Neural crest cell (in vitro differentiated cells): ENCODE data around the gene STAG1. TPM values are rescaled to one million over a fixed set of nuclear protein-coding genes. Genes with fewer than 3 reads are reported as not detected.
"Not testable (repeated sequence)": the region's sequence is repeated elsewhere in the genome, so short reads cannot be mapped to it uniquely, and the experiment has no call there.

Experiments used
- DNase-seq: peaks from one replicate; pipeline ENCODE4 v3.0.0; 2021; ENCODE audit warnings: low read depth, mixed read lengths, low spot score
- H3K27ac Mint-ChIP-seq: one replicate; pipeline ENCODE4 v1.8.0; 2021; ENCODE audit warnings: mild to moderate bottlenecking, mixed read lengths; ENCODE audit not compliant: unreplicated experiment
- H3K27me3 Mint-ChIP-seq: 2 replicates; pipeline ENCODE4 v1.8.0; 2021; ENCODE audit warnings: low read depth, mild to moderate bottlenecking, mixed read lengths
- H3K36me3 Mint-ChIP-seq: 2 replicates; pipeline ENCODE4 v1.8.0; 2021; ENCODE audit warnings: low read depth, mild to moderate bottlenecking, mixed read lengths
- H3K4me1 Mint-ChIP-seq: 2 replicates; pipeline ENCODE4 v1.8.0; 2021; ENCODE audit warnings: mixed read lengths
- H3K4me3 Mint-ChIP-seq: one replicate; pipeline ENCODE4 v1.8.0; 2021; ENCODE audit warnings: mild to moderate bottlenecking, mixed read lengths
- H3K9me3 Mint-ChIP-seq: 2 replicates; pipeline ENCODE4 v1.8.0; 2021; ENCODE audit warnings: mixed read lengths
- total RNA-seq: library from RNA; stranded (reverse); gene quantifications from 2 replicates; pipeline ENCODE4 v1.2.1, GENCODE V29; 2021
- TF ChIP-seq, protein P1 (sequence below): fragments of 200-600 bp; sonication (generic); conservative IDR thresholded peaks from 2 replicates; pipeline ENCODE4 v1.5.0; 2021; ENCODE audit warnings: antibody characterized with exemption, mild to moderate bottlenecking

Gene STAG1
- total RNA-seq, 1 donor from 2014 or later = 47.0 TPM

DNA sequence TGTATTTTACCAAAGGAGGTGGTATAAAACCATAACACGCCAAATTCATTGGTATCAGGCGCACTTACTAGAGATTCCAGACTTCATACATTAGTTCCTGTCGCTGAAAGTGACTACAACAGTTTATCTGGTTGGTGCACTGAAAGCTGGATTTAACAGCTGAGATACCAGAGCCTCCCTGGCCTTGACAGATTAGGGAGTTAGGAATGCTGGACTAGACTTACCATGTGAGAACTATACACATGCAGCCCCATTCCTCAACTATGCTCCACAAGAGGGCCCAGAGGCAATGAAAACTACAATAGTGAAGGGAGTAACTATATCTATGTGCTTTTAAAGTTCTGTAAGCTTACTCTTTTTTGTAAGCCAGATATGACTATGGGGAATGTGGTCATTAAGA is 174.4 kb downstream of the STAG1 start:
- no peak overlapping the region for H3K27ac Mint-ChIP-seq
- TF ChIP-seq, protein P1, sequence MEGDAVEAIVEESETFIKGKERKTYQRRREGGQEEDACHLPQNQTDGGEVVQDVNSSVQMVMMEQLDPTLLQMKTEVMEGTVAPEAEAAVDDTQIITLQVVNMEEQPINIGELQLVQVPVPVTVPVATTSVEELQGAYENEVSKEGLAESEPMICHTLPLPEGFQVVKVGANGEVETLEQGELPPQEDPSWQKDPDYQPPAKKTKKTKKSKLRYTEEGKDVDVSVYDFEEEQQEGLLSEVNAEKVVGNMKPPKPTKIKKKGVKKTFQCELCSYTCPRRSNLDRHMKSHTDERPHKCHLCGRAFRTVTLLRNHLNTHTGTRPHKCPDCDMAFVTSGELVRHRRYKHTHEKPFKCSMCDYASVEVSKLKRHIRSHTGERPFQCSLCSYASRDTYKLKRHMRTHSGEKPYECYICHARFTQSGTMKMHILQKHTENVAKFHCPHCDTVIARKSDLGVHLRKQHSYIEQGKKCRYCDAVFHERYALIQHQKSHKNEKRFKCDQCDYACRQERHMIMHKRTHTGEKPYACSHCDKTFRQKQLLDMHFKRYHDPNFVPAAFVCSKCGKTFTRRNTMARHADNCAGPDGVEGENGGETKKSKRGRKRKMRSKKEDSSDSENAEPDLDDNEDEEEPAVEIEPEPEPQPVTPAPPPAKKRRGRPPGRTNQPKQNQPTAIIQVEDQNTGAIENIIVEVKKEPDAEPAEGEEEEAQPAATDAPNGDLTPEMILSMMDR = no peak
- H3K9me3 Mint-ChIP-seq = no peaks in the 10 kb centered on the region
- H3K4me3 Mint-ChIP-seq = no peak overlapping the region
- peaks cover 7% of the 10 kb centered on the region for H3K36me3 Mint-ChIP-seq
- H3K27me3 Mint-ChIP-seq = no peaks in the 10 kb centered on the region
- no peaks in the 10 kb centered on the region for H3K4me1 Mint-ChIP-seq
- DNase-seq = no peak

DNA sequence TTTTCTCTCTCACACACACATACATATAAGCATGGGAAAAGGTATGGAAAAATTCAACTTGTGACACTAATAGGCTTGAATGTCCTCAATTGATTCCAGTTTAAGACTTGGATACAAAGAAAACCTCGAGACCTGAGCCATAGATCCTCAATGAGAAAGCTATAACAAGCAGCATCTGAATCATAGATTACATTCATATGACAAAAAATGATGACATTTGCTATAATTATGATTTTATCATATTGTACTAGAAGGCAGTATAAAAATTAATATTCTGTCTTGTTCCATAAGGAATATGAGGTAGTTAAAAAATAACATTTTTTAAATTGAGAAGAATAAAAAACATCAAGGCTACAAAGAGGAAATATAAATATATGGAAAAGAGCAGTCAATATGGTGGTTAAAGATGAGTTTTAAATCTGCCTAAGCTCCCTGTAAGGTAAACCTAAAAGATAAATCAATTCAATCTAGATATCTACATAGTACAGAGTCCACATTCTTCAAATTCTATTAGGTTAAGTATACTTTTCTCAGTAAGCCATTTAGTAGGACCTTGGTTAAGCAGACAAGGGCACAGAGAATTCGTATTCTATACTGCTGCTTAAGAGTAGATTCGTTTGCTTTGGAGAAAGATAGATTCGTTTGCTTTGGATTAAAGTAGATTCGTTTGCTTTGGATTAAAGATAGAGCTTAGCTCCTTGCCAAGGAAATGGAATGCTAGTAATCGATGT is 175.7 kb downstream of the STAG1 start:
- no peak overlapping the region for H3K27ac Mint-ChIP-seq
- DNase-seq = no peak
- no peaks in the 10 kb centered on the region for H3K9me3 Mint-ChIP-seq
- no peaks in the 10 kb centered on the region for H3K4me1 Mint-ChIP-seq
- H3K4me3 Mint-ChIP-seq = no peak overlapping the region
- no peaks in the 10 kb centered on the region for H3K27me3 Mint-ChIP-seq
- peaks cover 7% of the 10 kb centered on the region for H3K36me3 Mint-ChIP-seq
- TF ChIP-seq, protein P1 = no peak

DNA sequence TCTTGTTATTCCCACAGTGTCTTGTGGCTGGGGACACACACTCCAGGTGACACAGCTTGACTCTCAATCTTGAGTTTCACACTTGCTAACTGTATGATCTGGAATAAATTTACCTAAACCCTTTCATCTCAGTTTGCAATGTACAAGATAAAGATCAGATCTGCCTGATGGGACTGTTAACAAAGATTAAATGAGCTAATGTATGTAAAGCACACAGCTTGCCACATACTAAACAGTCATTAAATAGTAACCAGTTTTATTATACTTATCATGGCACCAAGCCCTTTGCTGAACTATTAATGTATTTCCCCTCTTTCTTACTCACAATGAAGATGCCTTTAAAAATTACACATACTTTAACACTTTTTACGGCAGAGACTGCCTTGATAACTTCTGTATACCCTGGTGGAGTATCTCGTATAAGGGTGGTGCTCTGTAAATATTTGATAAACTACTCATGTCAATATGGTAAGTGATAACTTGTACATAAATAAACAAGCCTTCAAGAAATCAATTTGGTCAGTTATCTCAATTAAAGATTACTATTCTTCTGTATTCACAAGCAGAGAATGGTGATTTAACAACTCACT is 184.5 kb downstream of the STAG1 start:
- H3K4me3 Mint-ChIP-seq = no peak overlapping the region
- H3K27me3 Mint-ChIP-seq = no peaks in the 10 kb centered on the region
- peaks cover 7% of the 10 kb centered on the region for H3K36me3 Mint-ChIP-seq
- H3K4me1 Mint-ChIP-seq = no peaks in the 10 kb centered on the region
- TF ChIP-seq, protein P1 = no peak
- DNase-seq = no peak
- no peak overlapping the region for H3K27ac Mint-ChIP-seq
- no peaks in the 10 kb centered on the region for H3K9me3 Mint-ChIP-seq

DNA sequence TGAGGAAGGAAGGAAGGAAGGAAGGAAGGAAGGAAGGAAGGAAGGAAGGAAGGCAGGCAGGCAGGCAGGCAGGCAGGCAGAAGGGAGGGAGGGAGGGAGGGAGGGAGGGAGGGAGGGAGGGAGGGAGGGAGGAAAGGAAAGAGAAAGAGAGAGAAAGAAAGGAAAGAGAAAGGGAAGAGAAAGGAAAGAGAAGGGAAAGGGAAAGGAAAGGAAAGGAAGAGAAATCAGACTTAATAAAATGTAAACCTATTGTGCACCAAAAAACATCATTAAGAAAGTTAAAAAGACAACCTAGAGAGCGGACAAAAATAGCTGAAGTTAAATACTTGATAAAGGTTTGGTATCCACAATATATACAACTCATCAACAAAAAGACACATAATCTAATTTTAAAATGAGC is 187.2 kb downstream of the STAG1 start:
- not testable (repeated sequence) for H3K27me3 Mint-ChIP-seq, H3K9me3 Mint-ChIP-seq, DNase-seq, H3K4me1 Mint-ChIP-seq, H3K27ac Mint-ChIP-seq, H3K4me3 Mint-ChIP-seq, H3K36me3 Mint-ChIP-seq

DNA sequence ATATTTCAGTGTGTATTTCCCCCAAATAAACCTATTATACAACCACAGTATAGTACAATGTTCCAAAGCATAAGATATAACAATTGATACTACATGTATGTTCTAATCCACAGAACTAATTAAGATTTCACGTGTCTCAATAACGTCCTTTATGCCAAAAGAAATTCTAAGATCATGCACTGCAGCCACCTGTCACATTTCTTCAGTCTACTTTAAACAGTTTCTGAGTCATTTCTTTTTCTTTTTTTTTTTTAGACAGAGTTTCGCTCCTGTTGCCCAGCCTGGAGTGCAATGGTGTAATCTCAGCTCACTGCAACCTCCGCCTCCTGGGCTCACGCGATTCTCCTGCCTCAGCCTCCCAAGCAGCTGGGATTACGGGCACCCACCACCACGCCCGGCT is 190.2 kb downstream of the STAG1 start:
- Mint-ChIP-seq H3K27ac (no peak overlapping the region), H3K9me3 (no peaks in the 10 kb centered on the region), H3K27me3 (no peaks in the 10 kb centered on the region), H3K36me3 (peaks cover 4% of the 10 kb centered on the region), H3K4me3 (no peak overlapping the region), H3K4me1 (no peaks in the 10 kb centered on the region)
- no peak for DNase-seq
- TF ChIP-seq, protein P1 = no peak

DNA sequence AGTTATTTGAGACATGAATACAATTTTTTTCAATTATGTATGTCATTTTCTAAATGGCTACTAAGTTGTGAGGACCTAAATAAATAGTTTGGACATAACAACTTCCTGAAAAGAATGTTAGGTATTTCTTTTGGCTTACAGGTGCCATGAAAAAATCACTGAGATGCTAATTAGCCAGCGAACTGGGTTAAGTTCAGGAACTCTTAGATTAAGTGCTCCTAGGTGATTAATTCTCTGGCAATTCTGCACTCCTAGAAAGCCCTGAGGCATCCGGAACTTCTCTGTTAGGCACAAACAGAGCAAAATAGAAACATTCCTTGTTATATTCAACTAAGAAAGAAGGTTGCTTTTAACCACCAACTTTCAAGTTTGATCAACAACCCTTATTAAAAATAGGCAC is 192.3 kb downstream of the STAG1 start:
- Mint-ChIP-seq H3K4me3 (no peak overlapping the region), H3K4me1 (no peaks in the 10 kb centered on the region), H3K36me3 (no peaks in the 10 kb centered on the region), H3K9me3 (no peaks in the 10 kb centered on the region), H3K27ac (no peak overlapping the region), H3K27me3 (no peaks in the 10 kb centered on the region)
- TF ChIP-seq, protein P1 = no peak
- no peak for DNase-seq

DNA sequence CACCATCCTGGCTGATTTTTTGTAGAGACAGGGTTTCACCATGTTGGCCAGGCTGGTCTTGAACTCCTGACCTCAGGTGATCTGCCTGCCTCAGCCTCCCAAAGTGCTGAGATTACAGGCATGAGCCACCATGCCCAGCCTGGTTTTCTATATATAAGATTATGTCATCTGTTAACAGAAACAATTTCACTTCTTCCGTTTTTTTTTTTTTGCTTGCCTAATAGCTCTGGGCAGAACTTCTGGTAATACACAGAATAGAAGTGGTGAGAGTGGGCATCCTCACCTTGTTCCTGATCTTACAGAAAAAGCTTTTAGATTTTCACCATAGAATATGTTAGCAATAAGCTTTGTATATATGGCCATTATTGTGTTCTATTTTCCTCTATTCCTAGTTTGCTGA is 202.7 kb downstream of the STAG1 start:
- H3K27me3 Mint-ChIP-seq, H3K36me3 Mint-ChIP-seq, H3K27ac Mint-ChIP-seq, H3K9me3 Mint-ChIP-seq, H3K4me1 Mint-ChIP-seq, DNase-seq, H3K4me3 Mint-ChIP-seq: not testable (repeated sequence)
